ENCODE measurements around the gene LUZP4.
"Not testable (repeated sequence)": the region's sequence is repeated elsewhere in the genome, so short reads cannot be mapped to it uniquely, and the experiment has no call there.

The LUZP4 gene, protein sequence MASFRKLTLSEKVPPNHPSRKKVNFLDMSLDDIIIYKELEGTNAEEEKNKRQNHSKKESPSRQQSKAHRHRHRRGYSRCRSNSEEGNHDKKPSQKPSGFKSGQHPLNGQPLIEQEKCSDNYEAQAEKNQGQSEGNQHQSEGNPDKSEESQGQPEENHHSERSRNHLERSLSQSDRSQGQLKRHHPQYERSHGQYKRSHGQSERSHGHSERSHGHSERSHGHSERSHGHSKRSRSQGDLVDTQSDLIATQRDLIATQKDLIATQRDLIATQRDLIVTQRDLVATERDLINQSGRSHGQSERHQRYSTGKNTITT
- total RNA-seq = 0 reads per million in 4 donors

DNA sequence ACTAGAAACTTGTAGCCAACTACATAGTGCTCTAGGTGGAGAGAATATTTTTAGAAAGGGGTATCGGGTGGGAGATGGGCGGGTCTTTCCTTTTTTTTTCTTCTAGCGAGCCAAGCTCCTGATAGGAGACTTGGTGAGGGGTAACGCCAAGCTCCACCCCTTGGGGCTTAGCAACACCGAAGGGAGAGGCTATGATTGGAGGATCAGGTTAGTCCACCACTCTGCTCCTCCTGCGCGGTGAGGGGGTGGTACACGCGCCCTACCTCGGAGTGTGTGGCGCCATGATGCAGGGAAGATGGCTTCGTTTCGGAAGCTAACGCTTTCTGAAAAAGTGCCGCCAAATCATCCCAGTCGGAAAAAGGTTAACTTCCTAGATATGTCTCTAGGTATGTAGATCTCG lies at the start of gene LUZP4:
Gene LUZP4, plus strand, starts transcription at position 251 of the 400 bp plus-strand sequence. Its CDS starts 45 bp downstream, at position 296.
- no peak for DNase-seq

DNA sequence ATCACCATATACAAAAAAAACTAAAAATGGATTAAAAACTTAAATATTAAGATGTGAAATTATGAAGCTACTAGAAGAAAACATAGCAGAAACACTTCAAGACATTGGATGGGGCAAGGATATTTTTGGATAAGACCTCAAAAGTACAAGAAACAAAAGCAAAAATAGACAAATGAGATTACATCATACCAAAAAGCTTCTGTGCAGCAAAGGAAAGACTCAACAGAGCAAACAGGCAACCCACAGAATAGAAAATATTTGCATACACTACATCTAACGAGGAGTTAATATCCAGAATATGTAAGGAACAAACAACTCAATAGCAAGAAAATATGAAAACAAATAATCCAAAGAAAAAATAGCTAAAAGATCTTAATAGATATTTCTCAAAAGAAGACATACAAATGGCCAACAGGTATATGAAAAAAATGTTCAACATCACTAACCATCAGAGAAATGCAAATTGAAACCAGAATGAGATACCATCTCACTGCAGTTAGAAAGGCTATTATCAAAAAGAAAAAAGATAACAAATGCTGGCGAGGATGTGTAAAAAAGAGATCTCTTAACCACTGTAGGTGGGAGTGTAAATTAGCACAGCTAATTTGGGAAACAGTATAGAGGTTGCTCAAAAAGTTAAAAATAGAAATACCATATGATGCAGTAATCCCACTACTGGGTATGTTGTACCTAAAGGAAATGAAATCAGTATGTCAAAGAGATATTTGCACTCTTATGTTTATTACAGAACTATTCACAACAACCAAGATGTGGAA lies 37.9 kb upstream of the LUZP4 start:
- DNase-seq = no peak

DNA sequence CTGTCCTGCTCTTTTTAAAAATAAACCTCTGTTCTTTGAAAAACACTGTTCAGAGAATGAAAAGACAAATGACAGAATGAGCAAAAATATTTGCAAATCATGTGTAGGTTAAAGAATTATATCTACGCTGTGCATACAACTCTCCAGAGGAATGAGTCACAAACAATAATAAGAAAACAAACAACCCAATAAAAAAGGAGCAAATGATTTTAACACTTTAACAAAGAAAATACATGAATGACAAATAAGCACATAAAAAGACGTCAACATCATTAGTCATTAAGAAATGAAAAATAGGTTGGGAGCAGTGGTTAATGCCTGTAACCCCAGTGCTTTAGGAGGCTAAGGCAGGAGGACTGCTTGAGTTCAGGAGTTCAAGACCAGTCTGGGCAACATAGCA lies 34.5 kb upstream of the LUZP4 start:
- DNase-seq = no peak

GRCh38 chrX:115257711-115258110 lies 31.8 kb upstream of the LUZP4 start:
- DNase-seq = no peak

DNA sequence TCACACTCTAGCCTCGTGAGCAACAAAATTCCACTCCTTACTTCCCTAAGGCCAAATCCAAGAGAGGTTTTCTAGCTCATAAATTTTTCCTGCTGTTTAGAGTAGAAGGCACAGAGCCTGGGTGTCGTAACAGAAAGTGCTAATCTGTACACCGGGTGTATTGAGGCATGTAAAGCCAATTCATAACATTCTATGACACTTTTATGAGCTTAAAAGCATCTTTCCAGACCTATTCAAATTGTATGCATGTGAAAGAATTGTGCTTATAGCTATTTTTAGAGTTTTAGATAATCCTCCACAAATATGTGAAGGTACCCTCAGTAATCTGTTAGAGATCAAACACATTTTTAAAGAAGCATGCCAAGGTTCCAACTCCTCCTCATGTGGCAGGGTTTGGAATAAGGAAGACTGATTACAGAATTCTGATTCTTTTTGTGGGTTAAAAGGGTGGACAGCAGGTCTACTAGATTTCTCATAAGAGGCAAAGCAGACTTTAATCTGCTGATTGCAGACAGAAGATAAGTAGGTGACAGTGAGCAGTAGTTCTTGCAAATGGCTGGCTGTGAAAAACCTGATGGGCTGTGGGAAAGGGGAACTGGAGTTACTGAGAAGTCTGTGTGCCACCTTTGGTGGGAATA lies 30.2 kb upstream of the LUZP4 start:
- DNase-seq = no peak

GRCh38 chrX:115260330-115260729 lies 29.2 kb upstream of the LUZP4 start:
- no peak for DNase-seq

- no peak for DNase-seq
These were observed 28.4 kb upstream of the LUZP4 start for GRCh38 chrX:115261148-115261547.

DNA sequence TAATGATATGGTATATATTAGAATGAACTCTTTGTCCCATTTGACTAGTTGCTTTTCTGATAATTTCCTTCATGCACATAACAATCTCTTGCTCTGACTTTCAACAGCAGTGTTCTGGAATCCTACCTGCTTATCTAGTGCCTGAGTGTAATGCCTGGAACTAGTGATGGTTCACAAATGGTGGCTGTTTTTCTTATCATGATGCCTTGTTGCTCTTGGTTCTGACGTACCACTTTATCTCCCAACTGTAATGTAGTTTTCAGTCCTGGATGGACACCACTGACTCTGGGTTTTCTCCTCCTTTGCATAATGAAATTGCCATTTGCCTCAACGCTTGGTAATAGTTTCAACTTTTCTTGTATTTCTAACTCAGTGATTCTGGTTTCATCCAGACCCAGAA lies 25.5 kb upstream of the LUZP4 start:
- DNase-seq = no peak

- DNase-seq = no peak
These were observed 23.2 kb upstream of the LUZP4 start for GRCh38 chrX:115266300-115266699.

DNA sequence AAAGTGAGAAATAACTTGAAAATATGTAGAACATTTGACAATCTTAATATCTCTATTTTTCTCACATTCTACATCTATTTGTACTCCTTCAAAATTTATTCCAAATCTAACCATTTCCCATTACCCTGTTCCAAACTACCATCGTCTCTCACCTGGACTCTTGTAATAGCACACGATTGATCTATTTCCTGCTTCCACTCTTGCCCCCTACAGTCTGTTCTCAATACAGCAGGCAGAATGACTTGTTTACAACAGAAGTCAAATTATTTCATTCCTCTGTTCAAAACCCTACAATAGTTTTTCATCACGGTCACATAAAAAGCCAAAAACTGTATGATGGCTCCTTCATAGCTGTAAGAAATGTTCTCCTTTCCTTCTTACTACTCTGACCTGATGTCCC lies 21.1 kb upstream of the LUZP4 start:
- DNase-seq = no peak

GRCh38 chrX:115269051-115269683 lies 20.3 kb upstream of the LUZP4 start:
- no peak for DNase-seq

- DNase-seq = no peak
These were observed 4.6 kb upstream of the LUZP4 start for GRCh38 chrX:115284877-115285276.

DNA sequence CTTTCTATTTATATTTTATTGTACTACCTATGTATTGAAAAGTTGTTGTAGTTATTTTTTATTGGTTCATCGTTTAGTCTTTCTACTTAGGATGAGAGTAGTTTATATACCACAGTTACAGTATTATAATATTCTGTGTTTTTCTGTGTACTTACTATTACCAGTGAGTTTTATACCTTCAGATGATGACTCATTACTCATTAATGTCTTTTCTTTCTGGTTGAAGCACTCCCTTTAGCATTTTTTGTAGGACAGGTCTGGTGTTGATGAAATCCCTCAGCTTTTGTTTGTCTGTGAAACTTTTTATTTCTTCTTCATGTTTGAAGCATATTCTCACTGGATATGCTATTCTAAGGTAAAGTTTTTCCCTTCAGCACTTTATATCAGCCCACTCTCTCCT lies 7.7 kb downstream of the LUZP4 start:
- DNase-seq = no peak

- no peak for DNase-seq
These were observed 21.6 kb downstream of the LUZP4 start for GRCh38 chrX:115311139-115311538.

DNA sequence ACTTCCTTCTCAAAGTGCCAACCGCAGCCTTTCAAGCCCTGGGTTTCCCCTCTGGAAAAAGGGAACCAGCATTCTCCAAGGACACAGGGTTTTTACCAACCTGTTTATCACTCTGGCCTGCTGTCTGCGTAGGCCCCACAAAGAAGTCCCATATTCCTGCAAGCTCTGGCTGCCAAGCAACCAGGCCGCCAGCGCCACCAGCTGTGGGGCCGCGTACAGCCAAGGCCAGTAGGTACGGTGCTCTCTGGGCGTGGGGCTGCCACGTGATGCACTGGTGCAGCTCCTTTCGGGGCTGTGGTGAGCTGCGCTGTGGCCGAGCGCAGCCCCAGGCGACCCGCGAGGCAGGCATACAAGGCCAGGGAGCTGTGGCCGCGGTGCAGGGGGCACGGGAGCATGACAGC lies 22.1 kb downstream of the LUZP4 start:
- no peak for DNase-seq

DNA sequence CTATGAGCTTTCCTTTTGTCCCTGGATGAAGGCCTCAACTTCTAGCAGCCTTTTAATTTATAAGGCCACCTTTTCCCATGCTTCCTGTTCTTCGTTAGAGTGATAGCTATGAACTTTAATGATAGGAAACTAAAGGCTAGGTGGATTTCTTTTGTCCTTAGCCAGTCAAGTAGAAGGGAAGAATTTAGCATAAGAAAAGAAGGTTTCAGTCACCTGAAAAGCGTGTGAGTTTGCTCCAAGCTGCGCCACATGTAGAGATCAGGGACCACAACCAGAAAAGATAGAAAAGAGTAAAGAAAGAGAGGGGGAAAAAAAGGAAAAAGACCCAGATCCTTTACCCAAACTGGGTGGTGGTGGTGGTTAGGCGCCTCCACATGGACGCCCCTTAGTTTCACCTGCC lies 28.6 kb downstream of the LUZP4 start:
- DNase-seq = no peak

DNA sequence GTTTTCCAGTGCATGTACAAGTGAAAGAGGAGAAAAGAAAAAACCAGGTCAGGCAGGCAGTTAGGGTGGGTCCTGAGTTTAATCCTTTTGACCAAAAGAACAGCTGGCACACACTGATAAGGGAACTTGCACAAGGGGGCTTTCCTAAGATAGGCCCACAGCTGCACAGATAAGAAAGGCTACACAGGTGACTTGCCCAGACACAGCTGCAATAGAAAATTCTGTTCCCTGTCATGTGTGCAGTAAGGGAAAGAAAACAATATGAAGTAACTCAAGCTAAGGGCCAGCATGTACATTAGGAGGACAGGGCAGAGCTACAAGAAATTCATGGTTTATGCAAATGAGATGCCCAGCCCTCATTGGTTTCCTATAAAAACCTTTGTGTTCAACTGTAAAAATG lies 32.9 kb downstream of the LUZP4 start:
- no peak for DNase-seq

GRCh38 chrX:115324194-115324593 lies 34.7 kb downstream of the LUZP4 start:
- DNase-seq = no peak

- DNase-seq = not testable (repeated sequence)
These were observed 39.8 kb downstream of the LUZP4 start for GRCh38 chrX:115329282-115329681.

- DNase-seq = peak in 1 of 5 donors; percentile 33
These were observed 41.1 kb downstream of the LUZP4 start for GRCh38 chrX:115330498-115331168.

- DNase-seq = no peak
These were observed 43.3 kb downstream of the LUZP4 start for GRCh38 chrX:115332832-115333231.

- DNase-seq = no peak
These were observed 43.9 kb downstream of the LUZP4 start for GRCh38 chrX:115333446-115333845.
